HEK293T (cell line): ENCODE results near the gene EPHA4.

Source experiments
- ARNT ChIP-seq: fragments of 450-650 bp; IDR thresholded peaks from 2 replicates; pipeline ENCODE4 v1.6.1; 2017; ENCODE audit warnings: mild to moderate bottlenecking
- ELF4 ChIP-seq: fragments of 450-650 bp; IDR thresholded peaks from 2 replicates; pipeline ENCODE4 v1.6.1; 2017; ENCODE audit warnings: antibody characterized with exemption
- FOXA1 ChIP-seq: fragments of 450-650 bp; IDR thresholded peaks from 2 replicates; pipeline ENCODE4 v1.6.1; 2016; ENCODE audit warnings: mild to moderate bottlenecking
- FOXK2 ChIP-seq: fragments of 450-650 bp; IDR thresholded peaks from 2 replicates; pipeline ENCODE4 v1.6.1; 2016; ENCODE audit warnings: mild to moderate bottlenecking
- FOXM1 ChIP-seq: fragments of 450-650 bp; IDR thresholded peaks from 2 replicates; pipeline ENCODE4 v1.6.1; 2017; ENCODE audit warnings: mild to moderate bottlenecking, borderline replicate concordance
- LEF1 ChIP-seq: fragments of 450-650 bp; IDR thresholded peaks from 2 replicates; pipeline ENCODE4 v1.6.1; 2017; ENCODE audit warnings: mild to moderate bottlenecking, borderline replicate concordance
- PKNOX1 ChIP-seq: fragments of 450-650 bp; IDR thresholded peaks from 2 replicates; pipeline ENCODE4 v1.6.1; 2016
- SP1 ChIP-seq: fragments of 450-650 bp; IDR thresholded peaks from 2 replicates; pipeline ENCODE4 v1.6.1; 2017
- SUZ12 ChIP-seq: fragments of 450-650 bp; IDR thresholded peaks from 2 replicates; pipeline ENCODE4 v1.6.1; 2016; ENCODE audit warnings: mild to moderate bottlenecking
- ZNF384 ChIP-seq: fragments of 450-650 bp; IDR thresholded peaks from 2 replicates; pipeline ENCODE4 v1.6.1; 2016

- no peak for TF ChIP-seq SP1
- no peak for TF ChIP-seq ARNT
- no peak for TF ChIP-seq SUZ12
- TF ChIP-seq PKNOX1 = no peak
- TF ChIP-seq FOXM1 = no peak
- no peak for TF ChIP-seq ZNF384
- no peak for TF ChIP-seq ELF4
- TF ChIP-seq LEF1 = no peak
- TF ChIP-seq FOXK2 = no peak
- TF ChIP-seq FOXA1 = no peak
These were observed 166.6 kb downstream of the EPHA4 start for GRCh38 chr2:221405521-221405920.
